NCI-H128 (cell line): ENCODE data around the gene METTL3.
A peak's percentile ranks its signal among the peaks of the same experiment; 100 is the strongest.

Source experiments
- DNase-seq: peaks from one replicate; lab custom pipeline; 2025; ENCODE audit not compliant: unreplicated experiment; lab: John Stamatoyannopoulos, UW

METTL3 gene

GRCh38 chr14:21527318-21527679 is 16.2 kb upstream of the METTL3 start:
- no peak for DNase-seq

DNA sequence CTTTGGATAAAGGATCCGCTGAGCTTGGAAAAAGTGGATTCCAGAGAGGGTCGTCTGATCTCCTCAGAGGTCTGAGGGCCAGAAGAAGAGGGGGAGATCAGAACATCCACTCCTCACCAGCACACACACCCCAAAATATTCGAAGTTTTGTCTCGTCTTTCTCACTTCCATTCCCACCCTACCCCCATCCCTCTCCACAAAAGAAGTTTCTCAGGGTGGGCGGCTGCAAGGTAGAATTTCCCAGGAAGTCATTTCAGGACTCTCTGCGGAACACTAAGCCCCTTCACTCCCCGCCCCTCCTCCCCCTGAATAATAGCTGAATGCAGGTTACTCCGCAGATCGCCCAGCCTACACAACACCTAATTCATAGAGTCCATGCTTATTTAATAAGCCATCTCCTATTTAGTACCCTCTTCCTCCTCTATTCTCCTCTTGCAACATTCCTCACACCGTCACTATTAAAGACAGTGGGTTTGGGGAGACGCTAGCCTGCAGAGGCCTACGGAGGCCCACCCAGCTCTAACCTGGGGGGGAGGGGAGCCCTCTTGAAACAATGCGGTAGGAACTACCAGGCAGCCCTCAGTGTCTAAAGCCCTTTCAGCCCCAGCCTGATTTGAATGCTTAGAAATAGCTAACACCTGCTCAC is 15.7 kb upstream of the METTL3 start:
- DNase-seq: no peak

GRCh38 chr14:21525962-21526671 is 15.0 kb upstream of the METTL3 start, which contains the start of gene SALL2:
SALL2 (minus strand) TSS chr14:21526346; CDS start chr14:21526127, 219 bp downstream.
- peak; percentile 78 for DNase-seq

DNA sequence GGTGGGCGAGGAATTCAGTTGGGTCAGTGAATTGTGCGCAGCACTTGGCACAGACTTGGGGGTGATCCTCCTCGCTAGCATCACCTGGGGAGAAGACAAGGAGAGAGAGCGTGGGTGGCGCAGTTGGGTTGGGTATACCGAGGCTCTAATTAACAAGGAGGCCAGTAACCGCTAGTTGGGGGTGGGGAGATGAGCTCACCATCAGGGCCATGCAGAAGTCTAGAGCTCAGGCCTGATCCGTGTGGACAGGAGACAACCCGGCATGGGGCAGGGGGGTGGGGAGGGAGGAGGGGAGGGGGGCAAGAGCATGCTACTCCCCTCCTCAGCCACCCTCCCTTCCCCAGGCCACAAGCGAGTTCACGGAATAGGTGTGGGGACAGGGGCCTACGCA is 14.4 kb upstream of the METTL3 start:
- DNase-seq: no peak

DNA sequence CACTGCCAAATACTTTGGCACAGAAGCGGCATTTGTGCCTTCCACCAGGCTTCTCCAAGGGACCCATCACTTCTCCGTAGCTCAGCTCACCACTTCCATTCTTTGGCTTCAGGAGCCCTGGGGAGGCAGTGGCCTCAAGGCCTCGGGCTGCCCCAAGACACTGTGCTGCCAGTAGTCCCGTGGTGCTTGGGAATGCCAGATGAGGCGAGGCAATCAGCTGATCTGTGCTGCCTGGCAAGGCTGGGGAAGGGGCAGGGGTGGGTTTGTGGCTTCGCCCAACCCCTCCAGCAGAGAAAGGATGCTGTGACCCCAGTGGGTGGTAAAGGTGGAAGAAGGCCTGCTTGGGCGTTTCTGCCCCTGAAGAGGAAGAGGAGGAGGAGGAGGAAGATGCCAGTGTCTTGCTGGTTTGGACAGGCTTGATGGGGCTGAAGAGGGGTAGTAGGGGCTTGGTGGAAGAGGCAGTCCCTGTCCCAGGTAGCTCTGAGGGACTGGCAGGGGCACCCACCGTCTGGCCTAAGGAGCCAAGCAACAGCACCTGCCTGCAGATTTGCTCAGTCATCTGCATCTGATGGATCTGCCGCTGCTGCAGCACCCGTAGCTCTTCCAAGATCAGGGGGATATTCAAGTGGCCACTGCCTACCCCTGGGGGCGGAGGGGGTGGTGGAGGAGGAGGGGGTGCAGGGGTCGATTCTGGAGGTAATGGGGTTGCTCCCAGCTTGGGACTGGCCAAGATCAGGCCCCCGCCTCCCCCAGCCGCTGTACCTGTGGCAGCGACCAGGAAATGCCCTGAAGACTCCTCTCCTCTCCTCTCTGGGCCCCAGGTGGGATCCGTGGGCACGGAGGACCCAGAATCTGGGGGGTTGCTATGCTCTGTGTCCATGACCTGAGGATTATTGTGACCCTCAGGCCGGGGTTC is 13.7 kb upstream of the METTL3 start:
- DNase-seq: no peak

GRCh38 chr14:21523203-21523602 is 12.1 kb upstream of the METTL3 start:
- DNase-seq: no peak

GRCh38 chr14:21521501-21521900 is 10.4 kb upstream of the METTL3 start:
- no peak for DNase-seq

DNA sequence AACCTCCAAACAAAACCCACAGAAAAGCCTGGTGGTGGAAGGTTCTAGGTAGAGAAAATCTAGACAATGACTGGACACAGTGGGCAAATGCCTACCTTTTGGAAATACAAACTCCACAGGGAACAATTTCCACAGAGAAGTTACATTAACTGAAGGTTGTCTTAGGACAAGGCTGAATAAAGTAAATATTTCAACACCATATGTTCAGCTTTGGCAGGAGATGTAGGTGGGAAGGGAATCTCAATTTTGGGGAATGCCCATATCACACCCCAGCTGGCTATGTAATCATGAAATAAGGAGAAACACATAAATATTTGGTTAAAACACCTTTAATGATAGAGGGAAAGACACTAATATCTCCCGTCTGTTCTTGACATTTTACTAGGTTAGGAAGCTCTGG is 9.6 kb upstream of the METTL3 start:
- DNase-seq: no peak

GRCh38 chr14:21518725-21519124 is 7.6 kb upstream of the METTL3 start:
- DNase-seq: no peak

DNA sequence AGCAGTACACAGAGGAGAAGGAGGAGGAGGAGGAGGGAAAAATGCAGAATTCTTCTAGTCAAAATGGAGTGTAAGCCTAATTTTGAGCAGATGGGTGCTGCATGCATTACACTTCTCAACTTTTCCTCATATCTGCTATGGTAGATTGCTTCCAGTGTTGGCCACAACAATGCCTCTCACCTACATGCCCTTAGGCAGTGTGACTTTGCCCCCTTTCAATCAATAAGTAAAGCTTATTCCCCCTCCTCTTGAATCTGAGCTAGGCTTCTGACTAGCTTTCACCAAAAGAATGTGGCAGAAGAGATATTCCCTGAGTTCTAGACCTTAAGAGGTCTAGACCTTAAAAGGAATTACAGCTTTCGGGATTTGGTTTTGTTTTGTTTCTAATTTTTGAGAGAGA is 3.2 kb upstream of the METTL3 start:
- no peak for DNase-seq

DNA sequence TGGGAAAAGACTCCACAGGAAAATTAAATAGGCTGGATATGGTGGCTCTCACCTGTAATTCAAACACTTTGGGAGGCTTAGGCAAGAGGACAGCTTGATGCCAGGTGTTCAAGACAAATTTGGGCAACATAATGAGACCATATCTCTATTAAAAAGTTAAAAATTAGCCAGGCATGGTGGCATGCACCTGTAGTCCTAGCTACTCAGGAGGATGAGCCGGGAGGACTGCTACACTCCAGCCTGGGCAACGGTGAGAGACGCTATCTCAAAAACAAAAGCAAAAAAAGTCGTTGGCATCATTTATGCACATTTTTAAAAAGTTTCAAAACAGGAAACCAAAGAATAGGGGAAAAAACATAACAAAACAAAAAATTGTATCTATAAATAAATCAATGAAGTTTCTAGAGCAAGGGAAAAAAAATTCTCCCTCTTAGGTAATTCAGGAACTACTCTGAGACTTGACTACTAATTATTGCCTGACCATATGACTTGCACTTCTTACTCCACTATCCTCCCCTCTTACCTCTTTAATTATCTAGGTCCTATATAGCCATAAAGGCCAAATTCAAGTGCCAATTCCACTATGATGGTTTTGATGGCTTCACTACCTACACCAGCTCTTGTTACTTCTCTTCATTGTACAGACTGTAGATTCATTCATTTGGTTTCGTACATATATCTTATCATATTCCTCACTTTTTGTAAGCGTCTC is 1.6 kb downstream of the METTL3 start:
- no peak for DNase-seq

- no peak for DNase-seq
Observed at GRCh38 chr14:21506557-21506956, 4.6 kb downstream of the METTL3 start.

DNA sequence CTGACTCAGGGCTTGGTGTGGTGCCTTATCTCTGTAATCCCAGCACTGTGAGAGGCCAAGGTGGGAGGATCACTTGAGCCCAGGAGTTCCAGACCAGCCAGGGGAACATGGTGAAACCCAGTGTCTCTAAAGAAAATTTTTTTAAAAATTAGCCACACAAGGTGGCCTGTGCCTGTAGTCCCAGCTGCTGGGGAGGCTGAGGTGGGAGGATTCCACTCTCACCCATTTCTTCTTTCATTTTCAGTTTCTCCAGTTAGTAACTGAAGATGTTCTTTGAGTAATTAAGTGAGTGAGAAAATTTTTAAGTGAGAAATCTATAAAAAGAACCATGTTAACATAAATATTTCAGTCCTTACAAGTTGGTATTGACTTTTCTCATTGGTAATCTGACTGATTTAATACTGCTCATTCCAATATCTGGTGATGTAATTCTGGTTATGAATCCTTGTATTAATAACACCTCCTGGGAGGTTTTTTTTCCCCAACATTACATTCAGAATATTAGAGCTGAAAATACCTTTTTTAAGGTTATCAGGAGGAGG is 6.1 kb downstream of the METTL3 start:
- DNase-seq: no peak

- DNase-seq: no peak
Observed at GRCh38 chr14:21503376-21503775, 7.8 kb downstream of the METTL3 start.

- DNase-seq: no peak
Observed at GRCh38 chr14:21501568-21501967, 9.6 kb downstream of the METTL3 start.

- no peak for DNase-seq
Observed at GRCh38 chr14:21498540-21499526, 12.3 kb downstream of the METTL3 start.

DNA sequence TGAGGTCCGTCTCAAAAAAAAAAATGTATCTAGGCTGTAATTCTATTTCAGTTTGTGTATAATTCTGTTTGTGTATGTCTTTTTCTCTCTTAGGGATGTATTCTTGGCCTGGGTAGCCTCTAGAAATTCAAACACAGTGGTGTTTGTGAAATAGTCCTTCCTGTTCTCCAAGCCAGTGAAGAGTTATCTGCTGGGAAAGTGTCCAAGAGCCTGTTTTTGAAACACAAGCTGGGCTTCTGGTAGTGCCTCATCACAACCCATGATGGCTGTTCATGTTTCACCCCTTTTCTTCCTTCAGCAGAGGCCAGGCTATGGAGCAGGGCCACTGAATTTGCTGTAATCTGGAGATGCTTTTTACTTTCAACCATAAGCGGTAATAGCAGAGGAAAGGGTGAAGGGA is 14.7 kb downstream of the METTL3 start:
- DNase-seq: no peak

DNA sequence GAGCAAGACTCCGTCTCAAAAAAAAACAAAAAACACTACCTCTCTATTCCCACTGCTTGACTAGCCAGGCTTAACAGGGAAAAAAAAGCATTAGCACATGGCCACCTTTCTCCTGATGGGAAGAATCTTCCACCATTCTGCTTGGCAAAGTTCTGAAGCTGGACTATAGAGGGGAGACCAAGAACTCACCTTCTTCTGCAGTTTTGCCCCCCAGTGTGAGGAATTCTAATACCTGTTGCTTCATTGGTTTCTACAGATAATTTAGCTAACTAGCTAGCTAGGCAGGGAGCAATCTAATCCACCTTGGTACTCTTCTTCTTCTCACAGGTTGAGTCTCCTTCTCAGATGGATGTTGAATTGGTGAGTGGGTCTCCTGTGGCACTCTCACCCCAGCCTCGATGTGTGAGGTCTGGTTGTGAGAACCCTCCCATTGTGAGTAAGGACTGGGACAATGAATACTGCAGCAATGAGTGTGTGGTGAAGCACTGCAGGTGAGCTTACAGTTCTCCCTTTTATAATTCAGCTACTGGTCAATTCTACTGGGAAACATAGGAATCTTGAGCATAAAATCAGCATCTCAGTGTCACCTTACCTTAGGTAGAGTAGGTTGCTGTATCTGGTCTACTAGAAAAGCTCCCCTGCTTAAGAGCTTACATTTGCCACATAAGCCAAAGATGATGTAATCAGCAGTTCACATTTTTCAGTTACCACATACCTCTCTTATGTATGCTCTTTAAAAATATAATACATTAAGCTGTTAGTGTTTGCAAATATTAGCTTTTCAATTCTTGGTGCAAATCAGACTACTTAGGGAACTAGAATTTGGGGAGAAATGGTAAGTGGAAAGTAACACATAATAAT is 16.0 kb downstream of the METTL3 start:
- DNase-seq: no peak

GRCh38 chr14:21486640-21487087 is 24.5 kb downstream of the METTL3 start:
- no peak for DNase-seq
